Measurements from ENCODE around the gene GNS. TPM values are rescaled to one million over a fixed set of nuclear protein-coding genes. Genes with fewer than 3 reads are reported as not detected.
"Not testable (repeated sequence)": the region's sequence is repeated elsewhere in the genome, so short reads cannot be mapped to it uniquely, and the experiment has no call there.

GNS gene
- total RNA-seq, 1 donor from 2014 or later: 265 TPM

- DNase-seq (ENCODE audit: low read depth): no peak
Measured at GRCh38 chr12:64779354-64779974, 20.3 kb upstream of the GNS start.

- not testable (repeated sequence) for DNase-seq (ENCODE audit: low read depth)
Measured at GRCh38 chr12:64775147-64775736, 16.0 kb upstream of the GNS start.

- DNase-seq (ENCODE audit: low read depth): no peak
Measured at GRCh38 chr12:64773386-64773785, 14.2 kb upstream of the GNS start.

- DNase-seq (ENCODE audit: low read depth): no peak
Measured at GRCh38 chr12:64767495-64767894, 8.3 kb upstream of the GNS start.

- DNase-seq (ENCODE audit: low read depth): no peak
Measured at GRCh38 chr12:64760808-64761573, 1.8 kb upstream of the GNS start.

GRCh38 chr12:64757771-64758170, 1.4 kb downstream of the GNS start:
- DNase-seq (ENCODE audit: low read depth): peak; percentile 46

- no peak for DNase-seq (ENCODE audit: low read depth)
Measured at GRCh38 chr12:64756376-64756775, 2.8 kb downstream of the GNS start.

- DNase-seq (ENCODE audit: low read depth): no peak
Measured at GRCh38 chr12:64753427-64753826, 5.8 kb downstream of the GNS start.

GRCh38 chr12:64752833-64753238, 6.4 kb downstream of the GNS start:
- DNase-seq (ENCODE audit: low read depth): no peak

- no peak for DNase-seq (ENCODE audit: low read depth)
Measured at GRCh38 chr12:64752032-64752431, 7.2 kb downstream of the GNS start.

GRCh38 chr12:64749461-64750200, 9.6 kb downstream of the GNS start:
- no peak for DNase-seq (ENCODE audit: low read depth)

- no peak for DNase-seq (ENCODE audit: low read depth)
Measured at GRCh38 chr12:64747695-64748094, 11.5 kb downstream of the GNS start.

GRCh38 chr12:64746663-64747062, 12.5 kb downstream of the GNS start:
- DNase-seq (ENCODE audit: low read depth): no peak

- DNase-seq (ENCODE audit: low read depth): no peak
Measured at GRCh38 chr12:64745980-64746379, 13.2 kb downstream of the GNS start.

GRCh38 chr12:64745259-64745807, 13.9 kb downstream of the GNS start:
- DNase-seq (ENCODE audit: low read depth): no peak

GRCh38 chr12:64744422-64745258, 14.6 kb downstream of the GNS start:
- peak; percentile 81 for DNase-seq (ENCODE audit: low read depth)

- DNase-seq (ENCODE audit: low read depth): no peak
Measured at GRCh38 chr12:64743206-64743605, 16.0 kb downstream of the GNS start.

GRCh38 chr12:64742416-64742815, 16.8 kb downstream of the GNS start:
- no peak for DNase-seq (ENCODE audit: low read depth)

- DNase-seq (ENCODE audit: low read depth): no peak
Measured at GRCh38 chr12:64740646-64741045, 18.6 kb downstream of the GNS start.

GRCh38 chr12:64739778-64740177, 19.4 kb downstream of the GNS start:
- no peak for DNase-seq (ENCODE audit: low read depth)

- no peak for DNase-seq (ENCODE audit: low read depth)
Measured at GRCh38 chr12:64737539-64737938, 21.7 kb downstream of the GNS start.
